ENCODE measurements around the gene DYTN. TPM values are rescaled to one million over a fixed set of nuclear protein-coding genes. Genes with fewer than 3 reads are reported as not detected.

DYTN gene
- total RNA-seq, 1 donor from 2014 or later, result not detected

DNA sequence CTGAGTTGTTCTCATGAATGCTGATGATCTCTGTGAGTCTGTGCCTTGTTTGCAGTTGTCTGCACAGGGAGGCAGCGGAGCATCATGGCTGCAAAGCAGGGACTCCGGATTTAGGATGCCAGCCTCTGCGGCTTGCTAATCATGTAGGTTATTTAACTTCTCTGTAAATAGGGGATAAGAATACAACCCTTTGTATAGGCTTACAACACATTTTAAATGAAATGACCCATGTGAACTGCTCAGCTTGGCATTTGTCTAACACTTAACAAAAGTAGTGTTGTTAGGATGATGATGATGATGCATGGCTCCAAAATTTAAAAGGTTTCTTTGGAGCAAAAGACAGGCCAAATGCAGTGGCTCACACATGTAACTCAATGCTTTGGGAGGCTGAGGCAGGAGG, 19.4 kb downstream of the DYTN start:
- ATAC-seq, result no peak

DNA sequence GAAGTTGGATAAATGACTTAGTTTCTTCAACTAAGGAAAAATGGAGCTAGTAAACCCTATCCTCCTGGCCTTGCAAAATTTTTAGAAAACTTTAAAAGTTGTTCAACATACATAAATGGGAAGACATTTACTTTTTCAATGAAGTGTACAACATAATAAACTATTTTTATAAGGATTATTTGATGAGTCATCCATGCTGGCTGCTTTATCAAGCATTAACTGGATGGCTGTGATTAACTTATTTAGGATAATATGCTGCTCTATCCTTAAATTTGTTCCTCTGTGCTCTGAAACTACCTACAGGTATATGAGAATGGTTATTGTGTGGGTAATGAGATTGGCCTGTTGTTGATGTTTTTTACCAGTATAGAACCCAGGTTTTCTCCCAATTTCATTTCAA, 21.3 kb downstream of the DYTN start:
- no peak for ATAC-seq

DNA sequence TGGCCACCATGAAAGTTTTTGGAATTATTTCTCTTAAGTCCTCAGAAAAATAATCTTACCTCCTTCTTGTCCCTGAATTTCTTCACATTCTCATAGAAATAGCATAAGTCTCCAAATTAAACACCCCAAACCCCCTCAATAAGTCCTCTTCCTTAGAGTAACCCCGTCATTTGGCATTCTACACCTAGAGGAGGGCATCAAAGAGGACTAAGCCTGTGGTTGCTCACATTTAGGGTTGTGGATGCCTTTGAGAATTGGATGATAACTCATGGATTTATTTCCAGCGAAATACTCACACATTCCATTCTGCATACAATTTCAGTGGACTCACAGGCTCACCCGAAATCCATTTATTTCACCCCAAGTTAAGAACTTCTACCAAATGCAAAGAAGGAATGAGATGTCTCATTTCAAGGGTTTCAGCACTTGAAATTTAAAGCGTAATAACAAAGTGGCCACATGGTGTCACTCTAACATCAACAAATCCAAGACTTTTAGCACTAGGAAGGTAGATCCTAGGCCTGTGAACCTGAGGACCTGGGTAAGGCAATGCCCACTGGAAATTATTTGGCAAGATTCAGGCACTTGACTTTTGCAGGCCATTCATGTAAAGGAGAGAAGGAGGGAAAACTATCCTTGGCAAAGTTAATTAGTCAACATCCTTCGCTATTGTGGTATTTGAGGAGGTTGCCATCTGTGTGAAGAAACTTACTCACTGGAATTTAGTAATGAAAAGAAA, 24.6 kb downstream of the DYTN start:
- peak; percentile 52 for ATAC-seq

DNA sequence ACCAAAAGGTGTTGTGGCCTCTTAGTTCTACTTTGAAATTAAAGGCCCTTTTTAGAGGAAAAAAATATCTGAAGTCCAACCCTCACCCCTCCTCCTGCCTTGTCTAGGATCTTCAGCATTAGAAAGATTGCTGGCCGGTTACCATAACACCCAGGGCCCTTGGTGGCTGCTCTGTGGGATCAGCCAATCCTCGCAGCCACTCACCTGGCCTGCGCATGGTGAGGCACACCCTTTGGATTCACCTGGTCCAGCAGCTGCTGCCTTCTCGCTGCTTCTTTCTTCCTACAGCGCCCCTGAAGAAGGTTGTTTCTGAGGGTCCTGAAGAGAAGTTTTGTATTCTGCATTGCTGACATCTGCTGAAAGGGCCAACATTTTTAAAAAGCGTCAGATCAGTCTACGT, 25.2 kb downstream of the DYTN start:
- no peak for ATAC-seq

DNA sequence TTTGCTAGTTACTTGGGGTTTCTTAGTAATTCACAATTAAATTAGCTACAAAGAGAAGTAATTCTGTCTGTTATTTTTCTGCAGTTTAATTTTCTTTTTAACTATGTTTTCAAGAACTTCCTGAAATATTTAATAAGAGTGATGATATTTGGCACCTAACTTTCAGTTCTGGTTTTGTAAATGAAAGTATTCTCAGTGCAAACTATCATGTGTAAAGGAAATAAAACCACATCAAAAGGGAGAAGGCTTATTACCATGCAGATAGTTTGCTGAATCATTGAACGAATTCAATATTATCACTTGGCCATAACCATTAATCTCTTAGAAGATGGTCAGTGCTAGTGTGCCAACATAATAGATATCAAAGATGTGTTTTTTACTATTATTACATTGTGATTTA, 29.2 kb downstream of the DYTN start:
- no peak for ATAC-seq

DNA sequence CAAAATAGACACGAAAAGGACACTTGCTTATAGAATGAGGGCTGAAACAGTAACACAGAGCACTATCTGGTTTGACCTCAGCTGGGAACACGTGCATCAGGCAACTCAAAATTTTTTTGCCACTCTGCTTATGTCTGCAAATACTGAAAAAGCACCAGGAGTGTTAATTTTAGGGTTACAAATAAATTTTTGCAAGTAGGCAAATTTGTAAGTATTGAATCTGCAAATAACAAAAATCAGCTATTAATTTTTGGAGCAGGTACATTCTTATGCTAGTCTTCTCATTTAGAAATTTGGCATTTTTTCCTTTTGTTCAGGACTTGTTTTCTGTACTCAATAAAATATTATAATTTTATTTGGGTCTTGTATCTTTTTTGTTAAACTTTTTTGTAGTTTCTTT, 29.7 kb downstream of the DYTN start:
- ATAC-seq, result no peak

DNA sequence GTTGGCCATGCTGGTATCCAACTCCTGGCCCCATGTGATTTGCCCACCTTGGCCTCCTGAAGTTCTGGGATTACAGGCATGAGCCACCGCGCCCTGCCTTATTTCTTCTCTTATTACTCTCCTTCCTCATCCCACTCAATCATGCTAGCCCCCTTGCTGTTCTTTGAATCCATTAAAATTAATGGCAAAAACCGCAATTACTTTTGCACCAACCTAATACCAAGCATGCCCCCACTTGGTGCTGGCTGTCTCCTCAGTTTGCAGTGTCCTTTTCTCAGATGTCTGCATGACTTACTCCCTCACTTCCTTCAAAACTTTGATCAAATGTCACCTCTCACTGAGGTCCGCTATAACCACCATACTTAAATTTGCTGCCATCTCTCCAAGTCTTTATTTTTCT, 34.6 kb downstream of the DYTN start:
- no peak for ATAC-seq

DNA sequence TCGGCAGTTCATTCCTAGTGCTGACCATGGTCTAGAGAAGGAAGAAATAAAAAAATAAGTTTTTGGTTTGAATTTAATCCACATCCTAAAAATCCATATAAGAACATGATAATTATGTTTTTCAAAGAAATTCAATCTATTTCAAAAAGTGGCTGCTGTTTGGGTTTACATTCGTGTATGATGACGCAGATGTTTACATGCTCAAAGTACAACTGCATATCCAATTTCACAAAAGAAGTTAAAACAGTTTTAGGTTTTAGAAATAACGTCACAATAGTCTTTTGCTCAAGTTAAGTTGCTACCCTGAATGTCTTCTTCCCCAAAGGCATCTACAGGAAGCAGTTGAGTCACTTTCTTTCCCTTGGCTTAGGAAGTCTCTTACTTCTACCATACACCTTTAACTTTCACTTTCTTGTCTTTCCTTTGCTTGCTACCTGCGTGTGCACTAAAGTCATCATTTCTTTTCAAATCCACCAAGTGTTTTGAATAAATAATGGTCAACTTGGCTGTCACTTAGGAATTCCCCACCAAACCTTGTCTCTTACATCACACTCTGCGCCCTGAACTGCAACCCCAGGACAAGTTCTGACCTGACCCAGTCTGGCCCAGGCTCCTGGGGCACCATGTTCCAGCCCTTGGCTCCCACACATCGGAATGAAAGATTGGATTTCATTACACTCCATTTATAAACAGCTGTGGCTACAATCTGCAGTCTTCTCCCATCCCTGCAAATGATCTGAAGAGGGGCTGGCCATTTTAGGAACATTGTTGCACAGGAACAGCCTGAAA, 47.5 kb downstream of the DYTN start:
- no peak for ATAC-seq

DNA sequence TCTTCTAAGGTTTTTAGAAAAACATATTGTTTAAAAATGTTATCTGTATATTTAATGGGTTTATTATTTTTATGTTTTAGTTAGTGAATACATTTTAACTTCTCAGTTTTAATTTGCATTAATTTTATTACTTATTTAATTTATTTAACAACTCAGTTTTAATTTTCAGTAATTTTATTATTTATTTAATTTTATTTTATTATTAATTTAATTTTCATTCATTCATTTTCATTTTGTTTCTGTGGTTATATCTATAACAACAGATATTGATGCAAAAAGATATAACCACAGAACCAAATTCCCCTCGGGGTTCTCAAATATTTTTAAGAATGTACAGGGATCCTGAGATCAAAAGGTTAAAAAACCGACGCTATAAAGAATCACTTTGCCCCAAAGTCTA, 52.9 kb downstream of the DYTN start:
- no peak for ATAC-seq

DNA sequence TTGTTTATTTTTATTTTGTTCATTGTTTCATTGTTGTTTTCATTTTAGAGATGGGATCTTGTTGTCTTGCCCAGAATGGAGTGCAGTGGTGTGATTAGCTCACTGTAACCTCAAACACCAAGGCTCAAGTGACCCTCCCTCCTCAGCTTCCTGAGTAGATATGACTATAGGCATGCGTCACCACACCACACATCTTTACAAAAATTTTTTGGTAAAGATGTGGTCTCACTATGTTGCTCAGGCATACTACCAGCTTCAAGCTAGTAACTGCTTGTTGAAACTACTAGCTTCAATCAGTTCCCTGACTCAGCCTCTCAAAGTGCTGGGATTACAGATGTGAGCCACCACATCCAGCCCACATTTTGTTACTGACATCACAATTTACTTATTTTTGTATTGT, 61.1 kb downstream of the DYTN start:
- ATAC-seq, result no peak

DNA sequence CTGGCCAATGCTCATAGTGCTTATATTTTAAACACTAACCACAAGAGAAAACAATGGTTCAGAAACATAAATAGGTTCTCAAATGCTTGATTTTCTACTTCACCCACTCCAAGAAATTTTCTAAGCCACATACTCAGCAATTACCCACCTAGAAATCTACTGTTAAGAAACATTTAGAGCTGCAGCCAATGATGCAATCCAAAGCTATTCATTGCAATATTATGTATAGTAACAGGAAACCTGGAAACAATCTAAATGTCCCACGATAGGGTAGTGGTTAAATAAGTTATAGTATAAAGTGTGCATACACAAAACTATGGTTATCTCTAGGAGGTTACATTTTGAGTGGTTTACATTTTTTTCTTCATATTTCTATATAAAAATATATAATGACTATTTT, 70.2 kb downstream of the DYTN start:
- ATAC-seq, result no peak

DNA sequence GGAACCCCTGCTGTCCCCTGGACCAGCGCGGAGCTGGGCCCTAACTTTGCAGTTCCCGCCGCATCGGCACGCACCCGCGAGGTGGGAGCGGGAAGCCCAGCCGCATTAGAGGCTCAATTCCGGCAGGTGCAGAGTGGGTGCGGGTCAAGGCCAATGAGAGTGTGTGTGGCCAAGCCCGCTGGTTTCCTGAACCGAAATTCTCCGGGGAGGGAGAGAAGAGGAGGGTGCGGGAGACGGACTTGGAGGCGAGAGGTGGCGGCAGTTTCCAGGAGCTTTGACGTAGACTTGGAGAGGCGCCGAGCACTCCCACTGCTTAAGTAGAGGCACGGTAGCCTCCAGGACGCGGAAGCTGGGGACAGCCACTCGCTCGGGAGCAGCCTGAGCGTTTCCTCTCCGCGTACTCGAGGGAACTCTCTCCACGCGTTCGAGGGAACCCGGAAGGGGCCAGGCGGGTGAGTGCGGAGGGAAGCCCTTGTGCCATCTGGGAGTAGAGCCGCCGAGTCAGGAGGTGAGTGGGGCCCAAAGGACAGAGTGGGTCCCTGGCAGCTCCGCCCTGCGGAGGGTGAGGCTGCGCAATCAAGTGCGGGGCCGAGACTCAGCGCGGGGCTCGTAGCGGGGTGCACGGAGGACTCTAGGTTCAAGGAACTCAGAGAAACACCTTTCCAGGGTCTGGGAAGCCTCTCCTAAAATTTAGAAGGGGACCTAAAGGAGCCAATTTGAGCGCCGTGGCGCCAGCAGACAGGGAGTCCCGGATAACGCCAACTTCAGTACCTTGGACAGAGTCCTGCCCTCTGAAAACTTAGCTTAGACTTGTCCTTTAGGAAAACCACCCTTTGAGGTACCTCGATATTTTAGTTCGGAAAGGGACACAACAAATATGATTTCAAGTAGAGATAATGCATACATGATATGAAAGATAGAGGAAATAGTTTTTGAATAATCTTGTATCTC, 75.8 kb downstream of the DYTN start, which contains the start of gene FAM237A:
TSS of gene FAM237A (plus strand) at position 413 of the 951 bp plus-strand sequence. CDS start 1,750 bp downstream, outside the sequence.
- peak; percentile 44 for ATAC-seq

DNA sequence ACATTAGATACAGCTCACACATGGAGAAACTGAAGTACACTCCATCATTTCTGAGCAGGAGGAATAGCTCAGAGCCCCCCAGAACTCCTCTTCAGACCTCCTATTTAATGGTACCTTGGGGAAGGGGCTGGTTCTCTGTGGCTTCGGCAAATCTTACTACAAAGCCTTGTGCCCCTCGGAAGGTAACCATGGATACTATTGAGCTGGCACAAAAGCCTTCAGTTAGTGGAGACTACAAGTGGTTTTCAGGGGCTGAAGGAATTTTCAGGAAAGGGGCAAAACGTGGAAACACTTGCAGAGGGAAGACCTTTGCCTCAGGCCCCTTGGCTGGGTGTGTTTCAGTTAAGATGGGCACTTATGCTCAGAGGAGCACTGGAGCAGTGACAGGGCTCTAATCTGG, 77.0 kb downstream of the DYTN start:
- no peak for ATAC-seq

DNA sequence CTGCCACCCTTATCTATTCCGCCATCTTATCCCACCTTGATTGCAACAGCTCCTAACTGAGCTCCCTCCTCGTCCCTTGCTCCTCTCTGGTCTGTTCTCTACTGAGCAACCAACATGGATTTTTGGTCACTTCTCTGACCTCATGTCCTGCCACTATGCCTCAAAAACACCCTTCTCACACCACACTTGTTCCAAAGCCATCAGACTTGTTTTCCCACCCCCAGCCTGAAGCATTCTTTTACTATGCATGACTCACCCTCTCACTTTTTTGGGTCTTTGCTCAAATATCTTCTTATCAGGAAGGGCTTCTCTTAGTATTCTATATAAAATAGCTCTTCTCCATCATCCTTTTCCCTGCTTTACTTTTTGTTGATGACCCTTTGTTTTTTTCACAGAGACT, 78.6 kb downstream of the DYTN start:
- no peak for ATAC-seq

DNA sequence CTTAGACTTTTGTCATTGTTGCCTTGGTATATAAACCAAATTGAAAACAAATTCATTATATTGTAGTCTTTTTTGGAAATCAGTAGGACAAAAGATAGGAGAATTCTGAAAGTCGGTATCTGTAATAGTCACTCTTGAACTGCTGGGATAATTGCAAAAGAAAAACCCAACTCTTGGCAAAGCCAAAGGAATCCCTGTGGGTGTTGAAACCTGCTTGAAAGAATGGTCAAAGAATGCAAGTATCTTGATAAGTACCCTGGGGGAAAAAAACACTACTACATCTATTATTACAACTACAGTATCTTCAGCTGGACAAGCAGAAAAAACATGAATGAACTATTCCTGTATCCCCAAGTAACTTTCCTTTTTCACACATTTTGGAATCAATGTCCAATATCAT, 83.2 kb downstream of the DYTN start:
- ATAC-seq, result no peak

DNA sequence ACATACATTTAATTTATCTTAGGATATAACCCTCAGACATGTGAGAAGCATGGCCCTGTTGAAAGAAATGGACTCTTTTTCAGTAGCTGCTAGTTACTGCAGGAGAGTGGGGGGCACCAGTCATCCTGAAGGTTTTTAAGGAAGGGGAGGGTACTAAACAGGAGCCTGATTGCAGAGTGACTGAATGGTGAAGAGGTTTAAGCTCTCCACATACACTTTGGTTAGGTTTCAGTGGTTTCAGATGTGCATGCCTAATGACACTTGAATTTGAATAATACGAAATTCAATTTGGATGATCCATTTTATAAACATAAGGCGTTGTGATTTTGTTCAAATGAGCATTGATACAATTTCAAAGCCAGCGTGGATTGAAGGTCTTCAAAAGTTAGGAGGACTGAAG, 86.9 kb downstream of the DYTN start:
- ATAC-seq, result no peak

DNA sequence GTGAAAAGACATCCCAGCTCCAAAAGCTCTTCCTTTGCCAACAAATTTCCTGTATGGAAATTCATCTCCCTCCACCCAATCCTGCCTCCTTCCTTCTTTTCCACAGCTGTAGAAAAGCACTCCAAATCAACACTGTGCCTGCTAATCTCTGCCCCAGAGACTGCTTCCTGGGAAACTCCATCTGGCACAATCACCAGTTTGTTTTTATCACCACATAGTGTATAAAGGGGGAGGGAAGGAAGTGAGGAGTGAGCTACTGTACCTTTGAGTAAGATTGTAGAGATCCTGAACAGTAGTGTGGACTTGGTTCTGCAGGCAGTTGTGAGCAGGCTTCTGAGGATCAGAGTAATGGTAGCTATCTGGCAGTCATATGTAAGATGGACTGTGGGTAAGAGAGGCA, 90.6 kb downstream of the DYTN start:
- ATAC-seq, result no peak

DNA sequence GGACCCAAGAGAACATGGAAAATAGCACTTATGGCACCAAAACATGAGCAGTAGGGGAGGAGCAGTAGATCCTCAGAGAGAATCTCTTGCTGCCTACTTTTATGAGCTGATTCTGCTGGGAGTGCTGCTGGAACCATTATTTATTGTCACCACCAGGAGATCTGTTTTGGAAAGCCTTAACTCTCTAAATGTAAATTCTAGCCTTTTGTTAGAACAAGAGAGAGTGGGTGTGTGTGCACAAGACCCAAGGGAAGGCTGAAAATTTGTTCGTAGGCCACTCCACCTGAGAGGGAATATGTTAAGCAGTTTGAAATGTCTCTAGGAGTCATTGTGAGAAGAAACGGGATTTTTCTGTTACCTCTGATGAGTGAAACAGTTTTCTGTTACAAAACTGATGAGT, 92.1 kb downstream of the DYTN start:
- no peak for ATAC-seq

DNA sequence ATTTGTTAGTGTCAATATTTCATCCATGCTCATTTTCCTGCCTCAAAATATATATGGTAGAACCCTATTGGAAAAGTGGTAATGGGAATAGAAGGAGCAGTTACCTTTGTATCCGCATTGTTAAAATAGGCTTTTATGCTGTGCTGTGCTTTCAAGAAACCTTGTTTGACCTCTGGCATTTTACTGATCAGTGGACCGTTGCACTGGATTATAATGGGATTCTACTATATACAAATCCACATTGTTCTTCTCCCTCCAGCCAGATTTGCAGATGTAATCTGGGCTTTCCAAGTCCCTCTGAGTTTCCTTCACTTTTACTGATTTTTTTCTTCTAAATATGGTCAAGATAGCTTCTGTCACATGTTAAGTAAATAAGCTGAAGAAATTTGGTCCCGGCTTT, 99.2 kb downstream of the DYTN start:
- ATAC-seq, result no peak

DNA sequence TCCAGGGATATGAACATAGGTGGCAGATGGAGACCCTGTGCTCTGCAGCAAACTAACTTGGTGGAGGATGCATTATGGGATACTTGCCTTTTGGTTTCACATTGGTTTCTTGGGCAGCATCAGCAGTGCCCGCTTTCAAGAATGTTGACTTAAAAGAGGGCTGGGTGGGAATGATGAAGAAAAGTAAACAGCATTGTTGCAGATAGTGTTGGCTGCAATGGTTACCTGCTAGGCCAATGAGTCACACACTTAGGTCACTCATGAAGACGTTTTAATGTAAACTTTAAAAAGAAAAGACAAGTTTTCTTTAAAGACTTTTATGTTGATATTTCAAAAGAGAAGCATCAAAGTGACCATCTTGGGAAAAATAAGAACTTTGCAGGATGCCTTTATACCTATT, 102.0 kb downstream of the DYTN start:
- no peak for ATAC-seq

DNA sequence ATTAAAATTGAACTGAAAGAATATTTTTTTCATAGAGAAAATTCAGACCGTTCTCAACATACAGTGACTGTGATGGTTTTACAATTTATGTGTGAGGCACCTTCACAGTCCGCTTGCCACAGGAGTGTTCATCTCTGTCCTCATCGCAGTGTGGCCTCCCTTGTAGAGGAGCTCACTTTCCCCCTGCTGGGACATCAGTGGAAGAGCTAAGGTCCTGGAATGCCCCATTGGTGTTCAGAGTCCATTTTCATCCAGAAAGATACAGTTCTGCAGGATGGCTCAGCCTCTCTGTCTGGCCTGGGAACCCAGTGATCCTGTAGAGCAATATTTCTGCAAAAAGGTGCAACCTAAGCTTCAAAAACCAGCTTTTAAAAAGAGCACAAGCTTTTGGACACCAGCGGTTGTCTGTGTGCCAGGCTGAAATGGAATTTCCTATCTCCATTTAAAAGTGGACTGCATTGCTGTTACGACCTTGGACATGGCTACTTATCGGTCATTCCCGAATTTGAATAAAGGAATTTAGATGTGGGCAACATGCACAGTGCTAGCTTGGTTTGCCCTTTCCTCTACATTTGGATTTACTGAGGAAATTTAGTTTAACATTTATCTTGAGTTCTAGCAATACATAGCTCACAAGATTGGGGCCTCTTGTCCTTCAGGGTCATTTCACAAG, 102.6 kb downstream of the DYTN start:
- ATAC-seq, result no peak

DNA sequence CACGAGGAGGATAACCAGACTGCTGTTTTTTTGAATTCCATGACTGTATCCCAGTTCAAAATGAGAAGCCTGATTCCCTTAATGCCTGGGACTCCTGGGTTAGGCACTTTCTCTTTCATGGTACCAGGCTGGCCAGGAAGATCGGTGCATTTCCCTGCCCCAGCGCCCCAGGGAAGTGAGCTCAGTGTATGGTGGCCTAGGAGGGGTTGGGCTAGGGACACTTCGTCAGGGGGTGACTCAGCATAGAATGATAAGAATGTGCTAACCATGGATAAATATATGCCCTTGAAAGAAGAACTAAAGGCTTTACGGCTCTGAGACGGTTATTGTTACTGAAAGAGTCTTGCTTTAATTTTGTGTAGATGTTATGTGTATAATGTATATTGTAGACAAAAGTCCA, 103.4 kb downstream of the DYTN start:
- peak; percentile 43 for ATAC-seq

DNA sequence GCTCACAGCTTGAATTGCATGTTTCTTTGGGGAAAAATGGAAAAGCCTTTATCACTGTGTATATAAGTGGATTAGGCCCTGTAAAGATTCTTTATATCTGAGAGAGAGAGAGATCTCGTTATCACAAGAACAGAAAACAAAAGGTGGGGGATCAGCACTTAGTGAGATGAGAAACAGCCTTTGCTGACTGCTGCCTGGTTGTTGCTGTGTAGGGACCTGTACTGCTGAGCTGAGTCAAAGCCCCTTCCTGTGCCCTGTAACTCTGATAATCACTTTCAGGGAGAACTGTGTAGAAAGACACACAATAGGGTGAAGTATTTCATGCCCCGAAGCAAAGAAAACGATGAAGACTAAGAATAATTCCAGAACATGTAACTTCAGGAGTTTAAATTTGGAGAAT, 106.5 kb downstream of the DYTN start:
- no peak for ATAC-seq

Data from esophagus mucosa (tissue), 1 donor.